Natural killer cell (primary cell): ENCODE measurements around the gene ANXA7. TPM values are rescaled to one million over a fixed set of nuclear protein-coding genes. Genes with fewer than 3 reads are reported as not detected.

Experiments used
- ATAC-seq, 3 donors: fragments of 150-1000 bp in 2 of 3; fragments of 200-7000 bp in 1 of 3; cut with Tn5 transposase; 1 replicate in 1 of 3; 2 replicates in 2 of 3; pipeline ENCODE4 v1.10.0; 2021; ENCODE audit warnings: mild to moderate bottlenecking in 2 of 3, moderate library complexity in 2 of 3
- DNase-seq, 2 donors: peaks; one replicate each; pipeline versions ENCODE4 v3.0.0 to v3.0.0-alpha.2; 2013 to 2021; ENCODE audit warnings: mixed read lengths in 1 of 2
- H3K27ac ChIP-seq: one replicate; pipeline ENCODE4 v1.5.1; 2013; ENCODE audit warnings: mild to moderate bottlenecking, low read length
- H3K27me3 ChIP-seq: one replicate; pipeline ENCODE4 v1.6.1; 2013; ENCODE audit warnings: low read length; ENCODE audit not compliant: control insufficient read depth, insufficient read depth
- H3K36me3 ChIP-seq: one replicate; pipeline ENCODE4 v1.6.1; 2013; ENCODE audit warnings: low read length; ENCODE audit not compliant: control insufficient read depth, insufficient read depth
- H3K4me1 ChIP-seq: one replicate; pipeline ENCODE4 v1.6.1; 2013; ENCODE audit warnings: low read length; ENCODE audit not compliant: control insufficient read depth, insufficient read depth
- H3K4me3 ChIP-seq: one replicate; pipeline ENCODE4 v1.5.1; 2013; ENCODE audit warnings: low read length
- H3K9me3 ChIP-seq: one replicate; pipeline ENCODE4 v1.6.1; 2013; ENCODE audit warnings: low read length; ENCODE audit not compliant: control insufficient read depth, insufficient read depth
- H3K27ac Mint-ChIP-seq, 2 donors: one replicate each; pipeline ENCODE4 v1.8.0; 2022; ENCODE audit warnings: mild to moderate bottlenecking in 2 of 2, mixed read lengths in 2 of 2, moderate library complexity in 1 of 2
- H3K27me3 Mint-ChIP-seq, 2 donors: one replicate each; pipeline ENCODE4 v1.8.0; 2022; ENCODE audit warnings: low read depth in 2 of 2, mixed read lengths in 2 of 2
- H3K36me3 Mint-ChIP-seq: one replicate; pipeline ENCODE4 v1.8.0; 2022; ENCODE audit warnings: mixed read lengths
- H3K4me1 Mint-ChIP-seq, 2 donors: one replicate each; pipeline ENCODE4 v1.8.0; 2022; ENCODE audit warnings: mixed read lengths in 2 of 2
- H3K4me3 Mint-ChIP-seq: one replicate; pipeline ENCODE4 v1.8.0; 2022; ENCODE audit warnings: mild to moderate bottlenecking, moderate library complexity, mixed read lengths
- H3K9me3 Mint-ChIP-seq, 2 donors: one replicate each; pipeline ENCODE4 v1.8.0; 2022; ENCODE audit warnings: mixed read lengths in 2 of 2
- CTCF ChIP-seq: fragments of 200-600 bp; IDR thresholded peaks from one replicate; pipeline ENCODE4 v1.8.0; 2022; ENCODE audit warnings: antibody characterized with exemption
- WGBS: methylation state at CpG from one replicate; pipeline ENCODE4 v1.1.7; 2013; ENCODE audit warnings: missing lambda C conversion rate; ENCODE audit not compliant: insufficient coverage; 5-methylcytosine and 5-hydroxymethylcytosine counted together
- intact Hi-C: fragments of 100-400 bp; cut with micrococcal nuclease; formaldehyde crosslinking; loops from one replicate; pipeline ENCODE4 v1.14.2; 2022
- total RNA-seq, 4 donors: library from RNA; stranded (reverse); fragments of 120-200 nt in 1 of 4; gene quantifications; one replicate each; pipeline versions ENCODE4 v1.2.3 to v1.2.4, GENCODE V29; 2013 to 2022

Gene ANXA7
- total RNA-seq, 3 donors from 2014 or later (not counting 1 experiment from before 2014, with no cell fraction given) = 61.0 to 82.0 (median 72.5) TPM

GRCh38 chr10:73359492-73359891 is 54.4 kb downstream of the ANXA7 start:
- no peaks in the 10 kb centered on the region for H3K36me3 ChIP-seq
- WGBS = 90% methylated on average over 8 of the region's 8 CpGs
- no peak overlapping the region for H3K27ac ChIP-seq
- intact Hi-C loops = loop anchor here (2.0 kb wide), 1 partner anchor 113 kb away; the partner anchor contains the start of gene DNAJC9
- H3K4me1 ChIP-seq = peaks cover 6% of the 10 kb centered on the region
- TF ChIP-seq CTCF = no peak
- Mint-ChIP-seq H3K27ac (no peak overlapping the region), H3K4me3 (no peak overlapping the region), H3K27me3 (peaks cover 0 to 14% of the 10 kb centered on the region in 2 donors), H3K36me3 (no peaks in the 10 kb centered on the region), H3K4me1 (peaks cover 14% of the 10 kb centered on the region in 2 donors), H3K9me3 (no peaks in the 10 kb centered on the region)
- H3K4me3 ChIP-seq = no peak overlapping the region
- DNase-seq (no peak), ATAC-seq (no peak)
- no peaks in the 10 kb centered on the region for H3K9me3 ChIP-seq
- no peaks in the 10 kb centered on the region for H3K27me3 ChIP-seq

GRCh38 chr10:73358331-73359279 is 55.3 kb downstream of the ANXA7 start, which contains the start of gene CFAP70:
CFAP70 (minus strand) TSS chr10:73358864; CDS start chr10:73354796, 4,068 bp downstream.
- DNase-seq = peak; percentile 79 to 98
- Mint-ChIP-seq H3K27me3 (peaks cover 0 to 14% of the 10 kb centered on the region in 2 donors), H3K36me3 (no peaks in the 10 kb centered on the region), H3K27ac (peak within 1 kb of the TSS; percentile 91 to 96), H3K4me3 (peak within 1 kb of the TSS; percentile 97), H3K4me1 (peaks cover 14% of the 10 kb centered on the region in 2 donors), H3K9me3 (no peaks in the 10 kb centered on the region)
- ATAC-seq = peak; percentile 94 to 99 (median 98)
- no peaks in the 10 kb centered on the region for H3K36me3 ChIP-seq
- intact Hi-C loops = loop anchor here (2.0 kb wide), 1 partner anchor 112 kb away; the partner anchor contains the start of gene DNAJC9
- no peaks in the 10 kb centered on the region for H3K27me3 ChIP-seq
- peak within 1 kb of the TSS; percentile 68 for H3K27ac ChIP-seq
- H3K4me1 ChIP-seq = peaks cover 6% of the 10 kb centered on the region
- TF ChIP-seq CTCF = no peak
- H3K9me3 ChIP-seq = no peaks in the 10 kb centered on the region
- peak within 1 kb of the TSS; percentile 72 for H3K4me3 ChIP-seq
- under 1% methylated on average over 41 of the region's 45 CpGs for WGBS

DNA sequence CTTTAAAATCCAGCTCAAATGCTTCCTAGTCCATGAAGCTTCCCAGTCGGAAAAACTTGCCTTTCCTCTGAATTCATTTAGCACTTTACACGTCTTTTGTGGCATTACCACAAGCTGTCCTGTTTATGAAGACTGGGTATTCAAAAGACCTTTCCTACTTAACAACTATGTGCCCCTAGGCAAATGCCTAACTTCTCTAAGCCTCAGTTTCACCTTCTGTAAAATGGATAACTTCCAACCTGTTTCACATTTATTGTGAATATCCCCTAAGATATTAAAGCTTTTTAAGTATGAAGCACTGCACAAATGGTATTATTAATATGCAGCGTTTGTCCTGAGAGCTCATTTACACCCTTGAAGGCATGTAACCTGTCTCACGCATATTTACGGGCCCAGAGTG is 56.0 kb downstream of the ANXA7 start:
- H3K36me3 Mint-ChIP-seq = no peaks in the 10 kb centered on the region

More for the DNA sequence above, 56.0 kb downstream of the ANXA7 start:
- Histone ChIP-seq H3K4me1 (peaks cover 6% of the 10 kb centered on the region), H3K36me3 (no peaks in the 10 kb centered on the region), H3K9me3 (no peaks in the 10 kb centered on the region), H3K27ac (peak overlapping the region; percentile 68), H3K27me3 (no peaks in the 10 kb centered on the region), H3K4me3 (peak overlapping the region; percentile 72)
- Mint-ChIP-seq H3K27me3 (peaks cover 2 to 14% of the 10 kb centered on the region in 2 donors), H3K9me3 (no peaks in the 10 kb centered on the region), H3K4me1 (peaks cover 14% of the 10 kb centered on the region in 2 donors), H3K27ac (peak overlapping the region; percentile 91 to 96), H3K4me3 (peak overlapping the region; percentile 97)
- DNase-seq (no peak), ATAC-seq (no peak)
- intact Hi-C loops = loop anchor here (2.0 kb wide), 1 partner anchor 111 kb away; the partner anchor contains the start of gene DNAJC9
- no peak for TF ChIP-seq CTCF
- WGBS = 60% methylated on average over 5 of the region's 5 CpGs
